Measurements from ENCODE around the gene BAIAP3. TPM values are rescaled to one million over a fixed set of nuclear protein-coding genes. Genes with fewer than 3 reads are reported as not detected.
"Not testable (repeated sequence)": the region's sequence is repeated elsewhere in the genome, so short reads cannot be mapped to it uniquely, and the experiment has no call there.

The BAIAP3 gene
- total RNA-seq, 1 donor from 2014 or later: 8.4 TPM

GRCh38 chr16:1288813-1289476, 44.5 kb upstream of the BAIAP3 start:
- H3K4me1 ChIP-seq: no peaks in the 10 kb centered on the region
- no peaks in the 10 kb centered on the region for H3K36me3 ChIP-seq
- DNase-seq: no peak
- no peak for TF ChIP-seq CTCF (IDR thresholded peaks at IDR 0.05)
- no peaks in the 10 kb centered on the region for H3K9me3 ChIP-seq
- H3K27me3 ChIP-seq (ENCODE audit: low read depth): peaks cover 68% of the 10 kb centered on the region
- no peak overlapping the region for H3K4me3 ChIP-seq
- intact Hi-C loops (cut with DNase I): no loop called here
- peak; percentile 11 for ATAC-seq
- H3K27ac ChIP-seq: no peak overlapping the region

GRCh38 chr16:1289477-1289866, 44.0 kb upstream of the BAIAP3 start:
- H3K4me3 ChIP-seq: no peak overlapping the region
- no peak for ATAC-seq
- no peak overlapping the region for H3K27ac ChIP-seq
- H3K36me3 ChIP-seq: no peaks in the 10 kb centered on the region
- no peak for DNase-seq
- H3K9me3 ChIP-seq: no peaks in the 10 kb centered on the region
- peaks cover 73% of the 10 kb centered on the region for H3K27me3 ChIP-seq (ENCODE audit: low read depth)
- no peak for TF ChIP-seq CTCF (IDR thresholded peaks at IDR 0.05)
- intact Hi-C loops (cut with DNase I): no loop called here
- H3K4me1 ChIP-seq: no peaks in the 10 kb centered on the region

GRCh38 chr16:1290063-1290501, 43.4 kb upstream of the BAIAP3 start:
- ATAC-seq (no peak), DNase-seq (no peak)
- H3K27ac ChIP-seq: no peak overlapping the region
- no peak overlapping the region for H3K4me3 ChIP-seq
- intact Hi-C loops (cut with DNase I): no loop called here
- no peaks in the 10 kb centered on the region for H3K4me1 ChIP-seq
- H3K9me3 ChIP-seq: no peaks in the 10 kb centered on the region
- peaks cover 75% of the 10 kb centered on the region for H3K27me3 ChIP-seq (ENCODE audit: low read depth)
- no peaks in the 10 kb centered on the region for H3K36me3 ChIP-seq
- TF ChIP-seq CTCF (IDR thresholded peaks at IDR 0.05): no peak

- Histone ChIP-seq H3K27ac (no peak overlapping the region), H3K9me3 (no peaks in the 10 kb centered on the region), H3K4me1 (no peaks in the 10 kb centered on the region), H3K27me3 (ENCODE audit: low read depth) (peaks cover 71% of the 10 kb centered on the region), H3K4me3 (no peak overlapping the region), H3K36me3 (no peaks in the 10 kb centered on the region)
- no peak for TF ChIP-seq CTCF (IDR thresholded peaks at IDR 0.05)
- DNase-seq (no peak), ATAC-seq (no peak)
- intact Hi-C loops (cut with DNase I): no loop called here
Measured at GRCh38 chr16:1290860-1291575, 42.4 kb upstream of the BAIAP3 start.

GRCh38 chr16:1291576-1291974, 41.9 kb upstream of the BAIAP3 start:
- no peak for TF ChIP-seq CTCF (IDR thresholded peaks at IDR 0.05)
- Histone ChIP-seq H3K9me3 (no peaks in the 10 kb centered on the region), H3K4me3 (no peak overlapping the region), H3K36me3 (no peaks in the 10 kb centered on the region), H3K4me1 (no peaks in the 10 kb centered on the region), H3K27me3 (ENCODE audit: low read depth) (peaks cover 71% of the 10 kb centered on the region), H3K27ac (no peak overlapping the region)
- DNase-seq (no peak), ATAC-seq (no peak)
- intact Hi-C loops (cut with DNase I): no loop called here

GRCh38 chr16:1292208-1292607, 41.2 kb upstream of the BAIAP3 start:
- intact Hi-C loops (cut with DNase I); H3K36me3 ChIP-seq; H3K9me3 ChIP-seq; DNase-seq; H3K27ac ChIP-seq; H3K4me3 ChIP-seq; H3K4me1 ChIP-seq; ATAC-seq: not testable (repeated sequence)
- H3K27me3 ChIP-seq (ENCODE audit: low read depth): peaks cover 68% of the 10 kb centered on the region

- DNase-seq; H3K36me3 ChIP-seq; H3K4me1 ChIP-seq; H3K9me3 ChIP-seq; intact Hi-C loops (cut with DNase I); H3K27ac ChIP-seq; H3K4me3 ChIP-seq; ATAC-seq: not testable (repeated sequence)
- H3K27me3 ChIP-seq (ENCODE audit: low read depth): peaks cover 62% of the 10 kb centered on the region
Measured at GRCh38 chr16:1292808-1293207, 40.6 kb upstream of the BAIAP3 start.
